ENCODE results near the gene AOPEP. TPM values are rescaled to one million over a fixed set of nuclear protein-coding genes. Genes with fewer than 3 reads are reported as not detected.

Gene AOPEP
- total RNA-seq, 6 experiments from 2014 or later = 36.6 to 110 (median 63.3) TPM

GRCh38 chr9:94818178-94818541, 91.7 kb downstream of the AOPEP start:
- intact Hi-C loops (cut with DNase I) = no loop called here
- H3K36me3 ChIP-seq = no peaks in the 10 kb centered on the region
- ATAC-seq (no peak), DNase-seq (no peak)
- TF ChIP-seq CTCF (IDR thresholded peaks at IDR 0.05) (no peak), POLR2A (IDR thresholded peaks at IDR 0.05) (no peak)
- 100% methylated on average over 2 of the region's 2 CpGs for WGBS (ENCODE audit: insufficient coverage, low coverage, low lambda C conversion rate, missing lambda C conversion rate)
- no peak overlapping the region for H3K4me3 ChIP-seq
- H3K9me3 ChIP-seq = no peaks in the 10 kb centered on the region
- H3K4me1 ChIP-seq = no peaks in the 10 kb centered on the region
- no peak overlapping the region for H3K27ac ChIP-seq
- H3K27me3 ChIP-seq = no peaks in the 10 kb centered on the region

DNA sequence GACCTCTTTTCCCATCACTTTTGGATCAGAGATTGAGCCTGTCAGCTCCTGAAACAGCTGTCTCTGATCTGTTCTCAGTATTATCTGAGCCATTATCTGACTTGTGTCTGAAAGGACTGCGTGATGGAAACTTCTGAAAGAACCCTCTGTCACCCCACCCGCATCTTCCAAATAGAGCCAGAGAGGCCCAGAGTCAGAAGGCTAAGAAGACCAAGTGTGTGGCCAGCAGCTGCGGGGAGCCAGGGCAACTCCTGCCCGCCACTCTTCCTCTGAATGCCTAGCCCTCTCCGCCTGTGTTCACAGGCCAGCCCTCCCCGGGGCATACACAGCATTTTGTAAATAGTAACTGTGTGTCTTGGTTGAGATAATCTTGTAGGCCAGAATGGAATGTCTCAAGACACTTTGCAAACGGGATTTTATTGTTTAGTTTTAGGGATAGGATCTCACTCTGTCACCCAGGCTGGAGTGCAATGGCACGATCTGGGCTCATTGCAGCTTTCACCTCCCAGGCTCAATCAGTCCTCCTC, 92.7 kb downstream of the AOPEP start:
- TF ChIP-seq CTCF (IDR thresholded peaks at IDR 0.05) (no peak), POLR2A (IDR thresholded peaks at IDR 0.05) (no peak)
- H3K4me3 ChIP-seq = no peak overlapping the region
- H3K27ac ChIP-seq = no peak overlapping the region
- no peaks in the 10 kb centered on the region for H3K27me3 ChIP-seq
- H3K36me3 ChIP-seq = no peaks in the 10 kb centered on the region
- ATAC-seq (peak in 1 of 4 donors; percentile 25), DNase-seq (no peak)
- intact Hi-C loops (cut with DNase I) = no loop called here
- no peaks in the 10 kb centered on the region for H3K4me1 ChIP-seq
- no peaks in the 10 kb centered on the region for H3K9me3 ChIP-seq
- 80% methylated on average over 2 of the region's 8 CpGs for WGBS (ENCODE audit: insufficient coverage, low coverage, low lambda C conversion rate, missing lambda C conversion rate)

- Histone ChIP-seq H3K36me3 (no peaks in the 10 kb centered on the region), H3K27me3 (no peaks in the 10 kb centered on the region), H3K4me1 (no peaks in the 10 kb centered on the region), H3K27ac (no peak overlapping the region), H3K4me3 (no peak overlapping the region), H3K9me3 (no peaks in the 10 kb centered on the region)
- no peak for DNase-seq
- 93% methylated on average over 2 of the region's 3 CpGs for WGBS (ENCODE audit: insufficient coverage, low coverage, low lambda C conversion rate, missing lambda C conversion rate)
- no peak for ATAC-seq
- intact Hi-C loops (cut with DNase I) = no loop called here
- TF ChIP-seq POLR2A (IDR thresholded peaks at IDR 0.05) (no peak), CTCF (IDR thresholded peaks at IDR 0.05) (no peak)
Observed at GRCh38 chr9:94821098-94821887, 94.8 kb downstream of the AOPEP start.

- peak overlapping the region in 2 of 3 donors; percentile 27 to 45 for H3K27ac ChIP-seq
- TF ChIP-seq CTCF (IDR thresholded peaks at IDR 0.05) (no peak), POLR2A (IDR thresholded peaks at IDR 0.05) (no peak)
Observed at GRCh38 chr9:94822273-94822672, 95.8 kb downstream of the AOPEP start.

More at GRCh38 chr9:94822273-94822672, 95.8 kb downstream of the AOPEP start:
- DNase-seq = no peak
- WGBS (ENCODE audit: insufficient coverage, low coverage, low lambda C conversion rate, missing lambda C conversion rate) = 64% methylated on average over 2 of the region's 2 CpGs
- ATAC-seq = peak in 3 of 4 donors; percentile 49 to 85 (median 50)
- Histone ChIP-seq H3K36me3 (no peaks in the 10 kb centered on the region), H3K27me3 (no peaks in the 10 kb centered on the region), H3K4me1 (peaks cover 0 to 5% (median 3%) of the 10 kb centered on the region in 4 donors), H3K9me3 (no peaks in the 10 kb centered on the region), H3K4me3 (no peak overlapping the region)
- intact Hi-C loops (cut with DNase I) = no loop called here
